ENCODE measurements around the gene P3H2. TPM values are rescaled to one million over a fixed set of nuclear protein-coding genes. Genes with fewer than 3 reads are reported as not detected.
A peak's percentile ranks its signal among the peaks of the same experiment; 100 is the strongest.

The P3H2 gene
- total RNA-seq, 6 experiments from 2014 or later: 37.6 to 43.2 (median 39.5) TPM

DNA sequence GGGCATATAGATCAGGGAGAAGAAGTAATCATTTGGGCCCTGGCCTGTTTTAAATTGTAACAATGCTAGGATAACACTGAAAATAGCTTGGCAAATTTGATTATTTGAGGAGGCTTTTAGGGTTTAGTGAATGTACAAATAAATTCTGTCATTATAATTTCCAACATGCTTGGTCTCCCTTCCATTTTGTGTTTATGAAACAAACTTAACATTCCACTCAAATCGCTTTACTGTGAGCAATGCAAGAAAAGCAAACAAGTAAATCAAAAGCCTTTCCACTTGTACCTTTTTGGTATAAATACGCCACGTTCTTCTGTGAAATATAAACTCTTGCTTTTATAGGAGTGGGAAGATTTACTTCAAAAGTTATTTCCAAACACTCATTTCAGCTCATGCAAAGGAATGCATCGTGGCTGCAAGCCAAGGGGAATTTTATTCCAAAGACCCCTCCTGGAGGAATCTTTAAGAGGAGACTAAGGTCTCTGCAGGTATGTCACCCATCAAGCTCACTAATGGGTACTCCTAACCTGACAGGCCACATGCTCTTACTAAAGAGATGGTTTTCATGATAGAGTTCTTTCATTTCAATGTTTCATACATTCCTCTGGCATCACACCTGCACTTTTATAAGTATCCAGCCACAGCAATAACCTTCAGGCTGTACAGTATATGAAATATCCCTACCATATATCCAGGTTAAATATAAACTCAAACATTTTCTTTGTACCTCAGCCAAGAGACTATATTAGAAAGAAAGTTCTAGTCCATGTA lies 115.2 kb downstream of the P3H2 start:
- peaks cover 38% of the 10 kb centered on the region for H3K4me1 Mint-ChIP-seq (ENCODE audit: low read depth)
- DNase-seq: no peak
- no peaks in the 10 kb centered on the region for H3K27me3 Mint-ChIP-seq (ENCODE audit: insufficient read depth)
- H3K4me3 Mint-ChIP-seq: no peak overlapping the region
- H3K27ac Mint-ChIP-seq: no peak overlapping the region
- peaks cover 5% of the 10 kb centered on the region; the same call in 1 of the 2 replicates for H3K36me3 Mint-ChIP-seq (ENCODE audit: low read depth)
- TF ChIP-seq, protein P1, sequence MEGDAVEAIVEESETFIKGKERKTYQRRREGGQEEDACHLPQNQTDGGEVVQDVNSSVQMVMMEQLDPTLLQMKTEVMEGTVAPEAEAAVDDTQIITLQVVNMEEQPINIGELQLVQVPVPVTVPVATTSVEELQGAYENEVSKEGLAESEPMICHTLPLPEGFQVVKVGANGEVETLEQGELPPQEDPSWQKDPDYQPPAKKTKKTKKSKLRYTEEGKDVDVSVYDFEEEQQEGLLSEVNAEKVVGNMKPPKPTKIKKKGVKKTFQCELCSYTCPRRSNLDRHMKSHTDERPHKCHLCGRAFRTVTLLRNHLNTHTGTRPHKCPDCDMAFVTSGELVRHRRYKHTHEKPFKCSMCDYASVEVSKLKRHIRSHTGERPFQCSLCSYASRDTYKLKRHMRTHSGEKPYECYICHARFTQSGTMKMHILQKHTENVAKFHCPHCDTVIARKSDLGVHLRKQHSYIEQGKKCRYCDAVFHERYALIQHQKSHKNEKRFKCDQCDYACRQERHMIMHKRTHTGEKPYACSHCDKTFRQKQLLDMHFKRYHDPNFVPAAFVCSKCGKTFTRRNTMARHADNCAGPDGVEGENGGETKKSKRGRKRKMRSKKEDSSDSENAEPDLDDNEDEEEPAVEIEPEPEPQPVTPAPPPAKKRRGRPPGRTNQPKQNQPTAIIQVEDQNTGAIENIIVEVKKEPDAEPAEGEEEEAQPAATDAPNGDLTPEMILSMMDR (IDR thresholded peaks at IDR 0.05): no peak
- H3K9me3 Mint-ChIP-seq: no peaks in the 10 kb centered on the region

DNA sequence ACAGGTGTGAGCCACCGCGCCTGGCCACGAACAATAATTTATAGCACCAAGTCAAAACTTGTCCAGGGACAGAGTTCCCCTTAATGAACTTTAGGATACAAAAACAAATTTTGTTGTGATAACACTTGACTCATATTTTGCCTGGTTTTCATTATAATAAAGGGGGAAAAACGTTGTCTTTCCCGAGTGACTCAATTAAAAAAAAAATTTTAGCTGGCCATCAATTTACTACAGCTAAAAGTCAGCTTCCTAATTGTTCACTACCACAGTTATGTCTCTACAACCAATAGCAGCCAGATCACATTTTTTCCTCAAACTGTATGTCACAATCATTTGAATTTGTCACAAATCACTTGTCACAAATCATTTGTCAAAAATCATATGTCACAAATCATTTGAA lies 116.0 kb downstream of the P3H2 start:
- H3K27ac Mint-ChIP-seq: peak overlapping the region; percentile 28
- H3K9me3 Mint-ChIP-seq: no peaks in the 10 kb centered on the region
- DNase-seq: peak; percentile 17
- peaks cover 5% of the 10 kb centered on the region; the same call in 1 of the 2 replicates for H3K36me3 Mint-ChIP-seq (ENCODE audit: low read depth)
- TF ChIP-seq, protein P1 (IDR thresholded peaks at IDR 0.05): no peak
- peaks cover 41% of the 10 kb centered on the region for H3K4me1 Mint-ChIP-seq (ENCODE audit: low read depth)
- H3K27me3 Mint-ChIP-seq (ENCODE audit: insufficient read depth): no peaks in the 10 kb centered on the region
- H3K4me3 Mint-ChIP-seq: peak overlapping the region; percentile 42; the same call in 1 of the 2 replicates

DNA sequence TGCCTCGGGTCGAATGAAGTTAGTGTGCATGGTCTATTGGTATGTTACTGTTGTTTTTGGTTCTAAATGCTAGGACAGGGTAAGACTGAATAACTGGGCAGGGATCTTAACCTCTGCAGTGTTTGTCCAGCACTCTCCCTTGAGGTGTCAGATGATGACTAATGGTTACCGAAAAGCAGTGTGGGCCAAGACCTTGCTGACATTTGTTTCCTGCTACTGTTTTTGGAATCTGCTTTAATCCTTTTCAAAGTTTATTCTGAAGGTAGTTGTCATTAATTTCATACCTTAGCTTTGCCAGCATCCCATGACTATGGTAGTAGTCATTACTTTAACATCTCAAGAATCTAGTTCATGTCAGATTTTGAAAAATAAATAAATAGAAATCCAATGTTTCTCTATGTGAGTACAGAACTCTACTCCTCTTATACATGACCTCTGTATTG lies 117.0 kb downstream of the P3H2 start:
- Mint-ChIP-seq H3K4me3 (peak overlapping the region; percentile 66), H3K36me3 (ENCODE audit: low read depth) (peaks cover under 1% of the 10 kb centered on the region; the same call in 1 of the 2 replicates), H3K27ac (peak overlapping the region; percentile 60), H3K9me3 (no peaks in the 10 kb centered on the region), H3K4me1 (ENCODE audit: low read depth) (peaks cover 46% of the 10 kb centered on the region), H3K27me3 (ENCODE audit: insufficient read depth) (no peaks in the 10 kb centered on the region; the same call in 1 of the 2 replicates)
- TF ChIP-seq, protein P1 (IDR thresholded peaks at IDR 0.05): no peak
- DNase-seq: peak; percentile 88

DNA sequence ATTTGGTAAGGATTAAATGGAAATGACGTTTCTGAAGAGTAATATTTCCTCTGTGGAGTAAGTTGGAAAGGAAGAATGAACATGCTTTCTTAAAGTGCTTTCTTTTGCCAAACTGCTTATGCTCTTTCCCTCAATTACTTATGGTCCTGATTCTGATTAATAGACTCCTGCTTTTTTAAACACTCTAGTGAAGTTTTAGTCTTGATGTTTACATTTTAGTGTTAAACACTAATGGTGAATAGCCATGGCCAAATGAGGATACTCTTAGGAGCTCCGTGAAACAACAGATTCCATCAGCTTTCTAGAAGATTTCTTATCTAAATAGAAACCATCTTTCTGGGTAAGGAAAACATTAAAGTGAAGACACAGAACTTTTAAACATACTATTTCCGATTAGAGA lies 117.6 kb downstream of the P3H2 start:
- Mint-ChIP-seq H3K4me1 (ENCODE audit: low read depth) (peaks cover 46% of the 10 kb centered on the region), H3K4me3 (peak overlapping the region; percentile 66), H3K27ac (peak overlapping the region; percentile 60), H3K9me3 (no peaks in the 10 kb centered on the region), H3K27me3 (ENCODE audit: insufficient read depth) (no peaks in the 10 kb centered on the region; the same call in 1 of the 2 replicates), H3K36me3 (ENCODE audit: low read depth) (no peaks in the 10 kb centered on the region)
- DNase-seq: no peak
- TF ChIP-seq, protein P1 (IDR thresholded peaks at IDR 0.05): no peak

DNA sequence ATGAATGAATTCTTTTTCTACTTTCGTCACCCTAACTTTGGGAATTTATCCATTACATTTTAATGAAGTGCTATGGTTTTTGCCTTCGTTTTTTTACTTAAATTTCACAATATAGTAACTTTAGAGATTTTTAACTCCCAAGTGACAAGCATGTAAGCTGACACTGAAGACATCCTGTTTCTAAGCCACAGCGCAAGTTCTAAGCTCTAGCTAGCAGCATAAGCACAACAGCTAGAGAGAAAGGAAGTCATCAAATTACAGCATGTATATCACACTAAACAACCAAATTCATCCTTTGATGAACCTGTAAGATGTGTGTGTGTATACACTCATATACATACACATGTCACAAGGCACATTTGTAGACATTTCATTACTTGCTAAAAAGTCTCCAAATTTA lies 119.3 kb downstream of the P3H2 start:
- no peak for DNase-seq
- Mint-ChIP-seq H3K36me3 (ENCODE audit: low read depth) (no peaks in the 10 kb centered on the region), H3K4me3 (no peak overlapping the region), H3K9me3 (no peaks in the 10 kb centered on the region), H3K27ac (no peak overlapping the region), H3K4me1 (ENCODE audit: low read depth) (peaks cover 46% of the 10 kb centered on the region), H3K27me3 (ENCODE audit: insufficient read depth) (no peaks in the 10 kb centered on the region; the same call in 1 of the 2 replicates)
- TF ChIP-seq, protein P1 (IDR thresholded peaks at IDR 0.05): no peak

Measured in HFFc6 (cell line).